IMR-90 (cell line): ENCODE measurements around the gene GSG1L.

Source experiments
- BHLHE40 ChIP-seq: fragments of 150-350 bp; IDR thresholded peaks from 2 replicates; pipeline ENCODE4 v1.6.1; 2016; ENCODE audit warnings: mild to moderate bottlenecking, low read depth, low read length
- POLR2A ChIP-seq: IDR thresholded peaks from 2 replicates; pipeline ENCODE4 v1.6.1; 2012; ENCODE audit warnings: mild to moderate bottlenecking, low read depth, low read length
- RCOR1 ChIP-seq: IDR thresholded peaks from 2 replicates; pipeline ENCODE4 v1.6.1; 2012; ENCODE audit warnings: mild to moderate bottlenecking, low read length, improper control_type of control experiment; ENCODE audit not compliant: insufficient replicate concordance
- TF ChIP-seq, protein P1 (sequence below): conservative IDR thresholded peaks from 2 replicates; pipeline ENCODE4 v1.5.1; 2012; ENCODE audit warnings: mild to moderate bottlenecking, low read depth, low read length, improper control_type of control experiment
- TF ChIP-seq, protein P2 (sequence below): fragments of 150-350 bp; IDR thresholded peaks from 2 replicates; pipeline ENCODE4 v1.6.1; 2017; ENCODE audit warnings: mild to moderate bottlenecking, antibody characterized with exemption, low read length, low read depth

DNA sequence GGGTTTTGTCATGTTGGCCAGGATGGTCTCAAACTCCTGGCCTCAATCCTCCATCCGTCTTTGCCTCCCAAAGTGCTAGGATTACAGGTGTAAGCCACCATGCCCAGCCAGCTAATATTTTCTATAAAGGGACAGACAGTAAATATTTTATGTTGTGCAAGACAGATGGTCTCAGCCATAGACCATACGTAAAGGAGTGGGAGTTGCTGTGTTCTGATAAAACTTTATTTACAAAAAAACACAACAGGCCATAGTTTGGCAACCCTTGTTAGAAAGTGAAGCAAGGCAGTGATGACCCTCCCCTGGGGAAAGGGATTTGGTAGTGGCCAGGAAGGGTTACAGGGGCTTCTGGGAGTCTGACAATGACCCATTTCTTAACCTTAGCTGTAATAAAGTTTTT is 119.7 kb downstream of the GSG1L start:
- TF ChIP-seq, protein P1, sequence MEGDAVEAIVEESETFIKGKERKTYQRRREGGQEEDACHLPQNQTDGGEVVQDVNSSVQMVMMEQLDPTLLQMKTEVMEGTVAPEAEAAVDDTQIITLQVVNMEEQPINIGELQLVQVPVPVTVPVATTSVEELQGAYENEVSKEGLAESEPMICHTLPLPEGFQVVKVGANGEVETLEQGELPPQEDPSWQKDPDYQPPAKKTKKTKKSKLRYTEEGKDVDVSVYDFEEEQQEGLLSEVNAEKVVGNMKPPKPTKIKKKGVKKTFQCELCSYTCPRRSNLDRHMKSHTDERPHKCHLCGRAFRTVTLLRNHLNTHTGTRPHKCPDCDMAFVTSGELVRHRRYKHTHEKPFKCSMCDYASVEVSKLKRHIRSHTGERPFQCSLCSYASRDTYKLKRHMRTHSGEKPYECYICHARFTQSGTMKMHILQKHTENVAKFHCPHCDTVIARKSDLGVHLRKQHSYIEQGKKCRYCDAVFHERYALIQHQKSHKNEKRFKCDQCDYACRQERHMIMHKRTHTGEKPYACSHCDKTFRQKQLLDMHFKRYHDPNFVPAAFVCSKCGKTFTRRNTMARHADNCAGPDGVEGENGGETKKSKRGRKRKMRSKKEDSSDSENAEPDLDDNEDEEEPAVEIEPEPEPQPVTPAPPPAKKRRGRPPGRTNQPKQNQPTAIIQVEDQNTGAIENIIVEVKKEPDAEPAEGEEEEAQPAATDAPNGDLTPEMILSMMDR = no peak
- no peak for TF ChIP-seq POLR2A
- TF ChIP-seq, protein P2, sequence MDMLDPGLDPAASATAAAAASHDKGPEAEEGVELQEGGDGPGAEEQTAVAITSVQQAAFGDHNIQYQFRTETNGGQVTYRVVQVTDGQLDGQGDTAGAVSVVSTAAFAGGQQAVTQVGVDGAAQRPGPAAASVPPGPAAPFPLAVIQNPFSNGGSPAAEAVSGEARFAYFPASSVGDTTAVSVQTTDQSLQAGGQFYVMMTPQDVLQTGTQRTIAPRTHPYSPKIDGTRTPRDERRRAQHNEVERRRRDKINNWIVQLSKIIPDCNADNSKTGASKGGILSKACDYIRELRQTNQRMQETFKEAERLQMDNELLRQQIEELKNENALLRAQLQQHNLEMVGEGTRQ = no peak
- no peak for TF ChIP-seq BHLHE40
- no peak for TF ChIP-seq RCOR1
